ENCODE results near the gene SH3TC1.

- no peak for TF ChIP-seq CTCF (conservative IDR thresholded peaks at IDR 0.05)
- no peak for TF ChIP-seq ZFX (IDR thresholded peaks at IDR 0.05)
These were observed 18.8 kb downstream of the SH3TC1 start for GRCh38 chr4:8217871-8218270.

Data from C4-2B (cell line).